Measurements from ENCODE around the gene TMEM185B. TPM values are rescaled to one million over a fixed set of nuclear protein-coding genes. Genes with fewer than 3 reads are reported as not detected.

TMEM185B gene
- total and polyA plus RNA-seq, 2 donors (not counting 1 experiment from before 2014, with no cell fraction given), result 25.9 to 28.8 TPM

- H3K9ac ChIP-seq (ENCODE audit: insufficient read depth, low read length), result no peak overlapping the region
- no peak overlapping the region for H3K27ac ChIP-seq (ENCODE audit: insufficient read depth, low read length)
These were observed 31.9 kb upstream of the TMEM185B start for GRCh38 chr2:120255071-120255470.

DNA sequence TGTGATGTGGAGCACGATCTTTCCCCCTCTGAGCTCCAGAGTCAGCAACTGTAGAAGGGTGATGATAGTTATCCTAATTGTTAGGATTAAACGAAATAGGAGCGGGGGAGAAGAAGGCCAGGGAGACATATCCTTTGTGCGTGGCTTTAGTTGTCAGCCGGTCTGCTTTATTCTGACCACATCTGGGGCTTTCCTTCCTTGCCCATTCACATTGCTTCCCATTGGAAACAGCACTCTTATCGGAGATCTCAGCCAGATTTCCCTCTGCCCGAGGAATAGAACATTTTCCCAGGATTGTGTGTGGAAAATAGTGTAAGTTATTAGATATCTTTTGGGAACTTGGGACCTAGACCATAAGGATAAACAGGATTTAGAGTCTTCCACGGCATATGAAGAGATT, 31.0 kb upstream of the TMEM185B start:
- Histone ChIP-seq H3K4me1 (ENCODE audit: control insufficient read depth, extremely low read depth, insufficient read depth, low read length) (no peaks in the 10 kb centered on the region), H3K9ac (ENCODE audit: insufficient read depth, low read length) (no peak overlapping the region)
- no peak for DNase-seq (ENCODE audit: low read depth in 2 of 2)

More at GRCh38 chr2:120255071-120255470, 31.9 kb upstream of the TMEM185B start:
- TF ChIP-seq, protein P1, sequence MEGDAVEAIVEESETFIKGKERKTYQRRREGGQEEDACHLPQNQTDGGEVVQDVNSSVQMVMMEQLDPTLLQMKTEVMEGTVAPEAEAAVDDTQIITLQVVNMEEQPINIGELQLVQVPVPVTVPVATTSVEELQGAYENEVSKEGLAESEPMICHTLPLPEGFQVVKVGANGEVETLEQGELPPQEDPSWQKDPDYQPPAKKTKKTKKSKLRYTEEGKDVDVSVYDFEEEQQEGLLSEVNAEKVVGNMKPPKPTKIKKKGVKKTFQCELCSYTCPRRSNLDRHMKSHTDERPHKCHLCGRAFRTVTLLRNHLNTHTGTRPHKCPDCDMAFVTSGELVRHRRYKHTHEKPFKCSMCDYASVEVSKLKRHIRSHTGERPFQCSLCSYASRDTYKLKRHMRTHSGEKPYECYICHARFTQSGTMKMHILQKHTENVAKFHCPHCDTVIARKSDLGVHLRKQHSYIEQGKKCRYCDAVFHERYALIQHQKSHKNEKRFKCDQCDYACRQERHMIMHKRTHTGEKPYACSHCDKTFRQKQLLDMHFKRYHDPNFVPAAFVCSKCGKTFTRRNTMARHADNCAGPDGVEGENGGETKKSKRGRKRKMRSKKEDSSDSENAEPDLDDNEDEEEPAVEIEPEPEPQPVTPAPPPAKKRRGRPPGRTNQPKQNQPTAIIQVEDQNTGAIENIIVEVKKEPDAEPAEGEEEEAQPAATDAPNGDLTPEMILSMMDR (conservative IDR thresholded peaks at IDR 0.05 in 1 of 2, IDR thresholded peaks at IDR 0.05 in 1 of 2; ENCODE audit: low read depth in 1 of 2, low read length in 2 of 2), result no peak
- TF ChIP-seq EZH2 (IDR thresholded peaks at IDR 0.05; ENCODE audit: low read length, missing control alignments), result no peak
- Histone ChIP-seq H2AFZ (ENCODE audit: low read length) (no peak overlapping the region), H3K36me3 (ENCODE audit: control insufficient read depth, insufficient read depth, low read length) (no peaks in the 10 kb centered on the region), H4K20me1 (ENCODE audit: control insufficient read depth, extremely low read depth, insufficient read depth, low read length) (no peaks in the 10 kb centered on the region), H3K4me1 (ENCODE audit: control insufficient read depth, extremely low read depth, insufficient read depth, low read length) (no peaks in the 10 kb centered on the region), H3K4me2 (ENCODE audit: extremely low read depth, insufficient read depth, low read length) (no peak overlapping the region), H3K27me3 (ENCODE audit: control insufficient read depth, insufficient read depth, low read length) (peaks cover 4% of the 10 kb centered on the region), H3K79me2 (ENCODE audit: control insufficient read depth, insufficient read depth, low read length) (peaks cover 52% of the 10 kb centered on the region), H3K9me3 (ENCODE audit: control insufficient read depth, insufficient read depth, low read depth, low read length) (no peaks in the 10 kb centered on the region), H3K4me3 (replicated peaks in 1 of 4; ENCODE audit: control extremely low read depth in 1 of 4, insufficient read depth in 1 of 4, low read depth in 3 of 4, low read length in 4 of 4) (peak overlapping the region in 1 of 4 experiments; percentile 98)
- DNase-seq (ENCODE audit: low read depth in 2 of 2), result no peak

GRCh38 chr2:120253021-120253882, 30.1 kb upstream of the TMEM185B start:
- no peaks in the 10 kb centered on the region for H3K4me1 ChIP-seq (ENCODE audit: control insufficient read depth, extremely low read depth, insufficient read depth, low read length)
- peak overlapping the region; percentile 82 for H3K4me2 ChIP-seq (ENCODE audit: extremely low read depth, insufficient read depth, low read length)
- H3K9me3 ChIP-seq (ENCODE audit: control insufficient read depth, insufficient read depth, low read depth, low read length), result no peaks in the 10 kb centered on the region
- DNase-seq (ENCODE audit: low read depth in 2 of 2), result peak; percentile 77 to 85
- peak overlapping the region; percentile 75 for H3K27ac ChIP-seq (ENCODE audit: insufficient read depth, low read length)
- no peak for TF ChIP-seq EZH2 (IDR thresholded peaks at IDR 0.05; ENCODE audit: low read length, missing control alignments)
- TF ChIP-seq, protein P1 (conservative IDR thresholded peaks at IDR 0.05 in 1 of 2, IDR thresholded peaks at IDR 0.05 in 1 of 2; ENCODE audit: low read depth in 1 of 2, low read length in 2 of 2), result peak; percentile 44 to 51
- no peaks in the 10 kb centered on the region for H4K20me1 ChIP-seq (ENCODE audit: control insufficient read depth, extremely low read depth, insufficient read depth, low read length)
- peaks cover 47% of the 10 kb centered on the region for H3K79me2 ChIP-seq (ENCODE audit: control insufficient read depth, insufficient read depth, low read length)
- H3K9ac ChIP-seq (ENCODE audit: insufficient read depth, low read length), result peak overlapping the region; percentile 87
- H3K27me3 ChIP-seq (ENCODE audit: control insufficient read depth, insufficient read depth, low read length), result peaks cover 7% of the 10 kb centered on the region
- no peaks in the 10 kb centered on the region for H3K36me3 ChIP-seq (ENCODE audit: control insufficient read depth, insufficient read depth, low read length)
- H3K4me3 ChIP-seq (replicated peaks in 1 of 4; ENCODE audit: control extremely low read depth in 1 of 4, insufficient read depth in 1 of 4, low read depth in 3 of 4, low read length in 4 of 4), result peak overlapping the region; percentile 84 to 98 (median 92)
- peak overlapping the region; percentile 67 for H2AFZ ChIP-seq (ENCODE audit: low read length)

More for the DNA sequence above, 31.0 kb upstream of the TMEM185B start:
- Histone ChIP-seq H3K4me2 (ENCODE audit: extremely low read depth, insufficient read depth, low read length) (peak overlapping the region; percentile 82), H3K27me3 (ENCODE audit: control insufficient read depth, insufficient read depth, low read length) (peaks cover 4% of the 10 kb centered on the region), H2AFZ (ENCODE audit: low read length) (no peak overlapping the region), H3K4me3 (replicated peaks in 1 of 4; ENCODE audit: control extremely low read depth in 1 of 4, insufficient read depth in 1 of 4, low read depth in 3 of 4, low read length in 4 of 4) (peak overlapping the region; percentile 84 to 98 (median 92)), H3K27ac (ENCODE audit: insufficient read depth, low read length) (no peak overlapping the region), H3K9me3 (ENCODE audit: control insufficient read depth, insufficient read depth, low read depth, low read length) (no peaks in the 10 kb centered on the region), H4K20me1 (ENCODE audit: control insufficient read depth, extremely low read depth, insufficient read depth, low read length) (no peaks in the 10 kb centered on the region), H3K79me2 (ENCODE audit: control insufficient read depth, insufficient read depth, low read length) (peaks cover 50% of the 10 kb centered on the region), H3K36me3 (ENCODE audit: control insufficient read depth, insufficient read depth, low read length) (no peaks in the 10 kb centered on the region)
- TF ChIP-seq, protein P1 (conservative IDR thresholded peaks at IDR 0.05 in 1 of 2, IDR thresholded peaks at IDR 0.05 in 1 of 2; ENCODE audit: low read depth in 1 of 2, low read length in 2 of 2), result no peak
- TF ChIP-seq EZH2 (IDR thresholded peaks at IDR 0.05; ENCODE audit: low read length, missing control alignments), result no peak

Measured in fibroblast of lung (primary cell).